ENCODE data around the gene PLIN3. TPM values are rescaled to one million over a fixed set of nuclear protein-coding genes. Genes with fewer than 3 reads are reported as not detected.
"Not testable (repeated sequence)": the region's sequence is repeated elsewhere in the genome, so short reads cannot be mapped to it uniquely, and the experiment has no call there.

The PLIN3 gene
- total RNA-seq, 4 donors from 2014 or later: 53.9 to 193 (median 92.5) TPM

- intact Hi-C loops (cut with DNase I; ENCODE audit: low total_unique reads) (loop anchor here (10.0 kb wide), 1 partner anchor 261 kb away; the partner anchor contains the start of gene PLIN5), in situ Hi-C loops (cut with MboI; ENCODE audit: low sequenced_read_pairs in 4 of 4) (no loop called here)
- Histone ChIP-seq H3K9me3 (no peaks in the 10 kb centered on the region), H3K27me3 (no peaks in the 10 kb centered on the region), H3K4me1 (peaks cover 45 to 55% of the 10 kb centered on the region in 2 donors), H3K27ac (peak overlapping the region; percentile 91 to 100 (median 94)), H3K4me3 (peak overlapping the region; percentile 22 to 96 (median 36)), H3K36me3 (peaks cover 0 to 19% of the 10 kb centered on the region in 2 donors)
- peak in 1 of 2 donors; percentile 74 for DNase-seq
- TF ChIP-seq POLR2A (IDR thresholded peaks at IDR 0.05): no peak
- TF ChIP-seq, protein P1, sequence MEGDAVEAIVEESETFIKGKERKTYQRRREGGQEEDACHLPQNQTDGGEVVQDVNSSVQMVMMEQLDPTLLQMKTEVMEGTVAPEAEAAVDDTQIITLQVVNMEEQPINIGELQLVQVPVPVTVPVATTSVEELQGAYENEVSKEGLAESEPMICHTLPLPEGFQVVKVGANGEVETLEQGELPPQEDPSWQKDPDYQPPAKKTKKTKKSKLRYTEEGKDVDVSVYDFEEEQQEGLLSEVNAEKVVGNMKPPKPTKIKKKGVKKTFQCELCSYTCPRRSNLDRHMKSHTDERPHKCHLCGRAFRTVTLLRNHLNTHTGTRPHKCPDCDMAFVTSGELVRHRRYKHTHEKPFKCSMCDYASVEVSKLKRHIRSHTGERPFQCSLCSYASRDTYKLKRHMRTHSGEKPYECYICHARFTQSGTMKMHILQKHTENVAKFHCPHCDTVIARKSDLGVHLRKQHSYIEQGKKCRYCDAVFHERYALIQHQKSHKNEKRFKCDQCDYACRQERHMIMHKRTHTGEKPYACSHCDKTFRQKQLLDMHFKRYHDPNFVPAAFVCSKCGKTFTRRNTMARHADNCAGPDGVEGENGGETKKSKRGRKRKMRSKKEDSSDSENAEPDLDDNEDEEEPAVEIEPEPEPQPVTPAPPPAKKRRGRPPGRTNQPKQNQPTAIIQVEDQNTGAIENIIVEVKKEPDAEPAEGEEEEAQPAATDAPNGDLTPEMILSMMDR (IDR thresholded peaks at IDR 0.05 in 4 of 5, conservative IDR thresholded peaks at IDR 0.05 in 1 of 5): no peak
- peak; percentile 22 to 27 for ATAC-seq
Measured at GRCh38 chr19:4795400-4795799, 72.1 kb downstream of the PLIN3 start.

DNA sequence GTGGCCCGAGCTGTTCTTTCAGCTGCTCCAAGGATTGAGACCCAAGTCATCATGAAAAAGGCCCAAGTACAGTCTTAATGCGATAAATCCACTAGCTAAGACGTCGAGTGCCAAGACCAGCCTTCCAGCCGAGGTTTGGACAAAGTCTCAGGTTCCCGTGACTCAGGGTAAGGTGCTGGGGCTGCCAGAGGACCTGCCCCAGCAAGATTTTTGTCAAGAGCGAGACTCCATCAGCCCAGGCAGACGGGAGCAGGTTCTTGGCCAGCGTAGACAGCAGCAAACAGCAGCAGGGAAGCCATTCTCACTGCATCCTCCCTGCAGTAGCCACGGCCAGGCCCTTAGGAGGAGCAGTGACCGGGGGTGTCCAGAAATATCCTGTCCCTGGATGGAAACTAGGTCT, 72.5 kb downstream of the PLIN3 start:
- Histone ChIP-seq H3K27ac (peak overlapping the region; percentile 91 to 100 (median 94)), H3K27me3 (no peaks in the 10 kb centered on the region), H3K9me3 (no peaks in the 10 kb centered on the region), H3K4me1 (peaks cover 41 to 54% of the 10 kb centered on the region in 2 donors), H3K36me3 (peaks cover 0 to 19% of the 10 kb centered on the region in 2 donors), H3K4me3 (peak overlapping the region; percentile 22 to 96 (median 36))
- in situ Hi-C loops (cut with MboI; ENCODE audit: low sequenced_read_pairs in 4 of 4): no loop called here
- TF ChIP-seq, protein P1 (IDR thresholded peaks at IDR 0.05 in 4 of 5, conservative IDR thresholded peaks at IDR 0.05 in 1 of 5): no peak
- TF ChIP-seq POLR2A (IDR thresholded peaks at IDR 0.05): peak; percentile 35 to 79
- DNase-seq (peak; percentile 77 to 91), ATAC-seq (peak; percentile 15)
- intact Hi-C loops (cut with DNase I; ENCODE audit: low total_unique reads): loop anchor here (10.0 kb wide), 1 partner anchor 260 kb away; the partner anchor contains the start of gene PLIN5

- H3K4me3 ChIP-seq: peak overlapping the region; percentile 68 to 100 (median 92)
- DNase-seq; H3K27me3 ChIP-seq; ATAC-seq; H3K9me3 ChIP-seq; in situ Hi-C loops (cut with MboI; ENCODE audit: low sequenced_read_pairs in 4 of 4): not testable (repeated sequence)
- peaks cover 40 to 52% of the 10 kb centered on the region in 2 donors for H3K4me1 ChIP-seq
- peak overlapping the region; percentile 91 to 100 (median 94) for H3K27ac ChIP-seq
- peaks cover 0 to 19% of the 10 kb centered on the region in 2 donors for H3K36me3 ChIP-seq
- intact Hi-C loops (cut with DNase I; ENCODE audit: low total_unique reads): loop anchor here (10.0 kb wide), 1 partner anchor 258 kb away; the partner anchor contains the start of gene PLIN5
Measured at GRCh38 chr19:4793278-4793677, 74.2 kb downstream of the PLIN3 start.

DNA sequence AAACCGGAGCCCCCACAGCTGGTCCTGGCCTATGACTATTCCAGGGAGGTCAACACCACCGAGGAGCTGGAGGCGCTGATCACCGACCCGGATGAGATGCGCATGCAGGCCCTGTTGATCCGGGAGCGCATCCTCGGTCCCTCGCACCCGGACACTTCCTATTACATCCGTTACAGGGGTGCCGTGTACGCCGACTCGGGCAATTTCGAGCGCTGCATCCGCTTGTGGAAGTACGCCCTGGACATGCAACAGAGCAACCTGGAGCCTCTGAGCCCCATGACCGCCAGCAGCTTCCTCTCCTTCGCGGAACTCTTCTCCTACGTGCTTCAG, 74.6 kb downstream of the PLIN3 start:
- ATAC-seq; DNase-seq; H3K9me3 ChIP-seq; in situ Hi-C loops (cut with MboI; ENCODE audit: low sequenced_read_pairs in 4 of 4); H3K27me3 ChIP-seq: not testable (repeated sequence)
- H3K36me3 ChIP-seq: peaks cover 0 to 19% of the 10 kb centered on the region in 2 donors
- peak overlapping the region; percentile 68 to 100 (median 92) for H3K4me3 ChIP-seq
- H3K27ac ChIP-seq: peak overlapping the region; percentile 91 to 100 (median 94)
- intact Hi-C loops (cut with DNase I; ENCODE audit: low total_unique reads): loop anchor here (10.0 kb wide), 1 partner anchor 258 kb away; the partner anchor contains the start of gene PLIN5
- H3K4me1 ChIP-seq: peaks cover 41 to 52% of the 10 kb centered on the region in 2 donors

GRCh38 chr19:4792019-4792865, 75.2 kb downstream of the PLIN3 start:
- Histone ChIP-seq H3K4me1 (peaks cover 44 to 52% of the 10 kb centered on the region in 2 donors), H3K4me3 (peak overlapping the region; percentile 68 to 100 (median 92)), H3K27ac (peak overlapping the region; percentile 91 to 100 (median 94)), H3K36me3 (peaks cover 0 to 19% of the 10 kb centered on the region in 2 donors)
- in situ Hi-C loops (cut with MboI; ENCODE audit: low sequenced_read_pairs in 4 of 4); H3K27me3 ChIP-seq; DNase-seq; H3K9me3 ChIP-seq; ATAC-seq: not testable (repeated sequence)
- intact Hi-C loops (cut with DNase I; ENCODE audit: low total_unique reads): loop anchor here (10.0 kb wide), 1 partner anchor 257 kb away; the partner anchor contains the start of gene PLIN5

All from gastrocnemius medialis (tissue), 4 donors.